ENCODE data around the gene KRTAP4-4. TPM values are rescaled to one million over a fixed set of nuclear protein-coding genes. Genes with fewer than 3 reads are reported as not detected.
"Not testable (repeated sequence)": the region's sequence is repeated elsewhere in the genome, so short reads cannot be mapped to it uniquely, and the experiment has no call there.

The KRTAP4-4 gene
- total RNA-seq (2014; rRNA removed; shearing (Covaris generic)) = not detected in 2 replicates

- Histone ChIP-seq H3K4me3 (ENCODE audit: insufficient read depth, low read depth, low read length) (no peak within 1 kb of the TSS), H3K36me3 (replicated peaks; ENCODE audit: control insufficient read depth, insufficient read depth, low read length) (no peaks in the 10 kb centered on the region), H3K27me3 (ENCODE audit: control insufficient read depth, insufficient read depth, low read length) (no peaks in the 10 kb centered on the region)
- DNase-seq = no peak
These were observed at the start of gene KRTAP4-4 for GRCh38 chr17:41160648-41161047. Gene KRTAP4-4 (minus strand): TSS chr17:41160748. CDS start chr17:41160691, 57 bp downstream.

- H3K4me3 ChIP-seq (ENCODE audit: insufficient read depth, low read depth, low read length) = no peak overlapping the region
- H3K36me3 ChIP-seq (replicated peaks; ENCODE audit: control insufficient read depth, insufficient read depth, low read length) = no peaks in the 10 kb centered on the region
- DNase-seq = no peak
- no peaks in the 10 kb centered on the region for H3K27me3 ChIP-seq (ENCODE audit: control insufficient read depth, insufficient read depth, low read length)
These were observed 39.0 kb upstream of the KRTAP4-4 start for GRCh38 chr17:41199421-41200078.

GRCh38 chr17:41196068-41196467 is 35.5 kb upstream of the KRTAP4-4 start:
- Histone ChIP-seq H3K27me3 (ENCODE audit: control insufficient read depth, insufficient read depth, low read length) (no peaks in the 10 kb centered on the region), H3K36me3 (replicated peaks; ENCODE audit: control insufficient read depth, insufficient read depth, low read length) (no peaks in the 10 kb centered on the region), H3K4me3 (ENCODE audit: insufficient read depth, low read depth, low read length) (no peak overlapping the region)
- DNase-seq = no peak

GRCh38 chr17:41190328-41190727 is 29.8 kb upstream of the KRTAP4-4 start:
- H3K27me3 ChIP-seq (ENCODE audit: control insufficient read depth, insufficient read depth, low read length) = no peaks in the 10 kb centered on the region
- H3K36me3 ChIP-seq (replicated peaks; ENCODE audit: control insufficient read depth, insufficient read depth, low read length) = no peaks in the 10 kb centered on the region
- no peak overlapping the region for H3K4me3 ChIP-seq (ENCODE audit: insufficient read depth, low read depth, low read length)
- no peak for DNase-seq

- H3K4me3 ChIP-seq (ENCODE audit: insufficient read depth, low read depth, low read length); H3K27me3 ChIP-seq (ENCODE audit: control insufficient read depth, insufficient read depth, low read length); H3K36me3 ChIP-seq (replicated peaks; ENCODE audit: control insufficient read depth, insufficient read depth, low read length); DNase-seq: not testable (repeated sequence)
These were observed 29.3 kb upstream of the KRTAP4-4 start, which contains the start of gene KRTAP9-1 for GRCh38 chr17:41189837-41190318. Gene KRTAP9-1 (plus strand): TSS chr17:41189887. CDS start chr17:41189887, 0 bp downstream.

GRCh38 chr17:41186872-41187271 is 26.3 kb upstream of the KRTAP4-4 start:
- Histone ChIP-seq H3K36me3 (replicated peaks; ENCODE audit: control insufficient read depth, insufficient read depth, low read length) (no peaks in the 10 kb centered on the region), H3K4me3 (ENCODE audit: insufficient read depth, low read depth, low read length) (no peak overlapping the region), H3K27me3 (ENCODE audit: control insufficient read depth, insufficient read depth, low read length) (no peaks in the 10 kb centered on the region)
- DNase-seq = no peak

- no peaks in the 10 kb centered on the region for H3K27me3 ChIP-seq (ENCODE audit: control insufficient read depth, insufficient read depth, low read length)
- H3K4me3 ChIP-seq (ENCODE audit: insufficient read depth, low read depth, low read length) = no peak overlapping the region
- H3K36me3 ChIP-seq (replicated peaks; ENCODE audit: control insufficient read depth, insufficient read depth, low read length) = no peaks in the 10 kb centered on the region
- DNase-seq = no peak
These were observed 24.5 kb upstream of the KRTAP4-4 start for GRCh38 chr17:41185001-41185400.

- H3K36me3 ChIP-seq (replicated peaks; ENCODE audit: control insufficient read depth, insufficient read depth, low read length) = no peaks in the 10 kb centered on the region
- H3K4me3 ChIP-seq (ENCODE audit: insufficient read depth, low read depth, low read length) = no peak within 1 kb of the TSS
- H3K27me3 ChIP-seq (ENCODE audit: control insufficient read depth, insufficient read depth, low read length) = no peaks in the 10 kb centered on the region
- no peak for DNase-seq
These were observed 24.0 kb upstream of the KRTAP4-4 start, which contains the start of gene KRTAP4-1 for GRCh38 chr17:41184480-41184961. Gene KRTAP4-1 (minus strand): TSS chr17:41184911. CDS start chr17:41184854, 57 bp downstream.

GRCh38 chr17:41178843-41179616 is 18.5 kb upstream of the KRTAP4-4 start:
- Histone ChIP-seq H3K36me3 (replicated peaks; ENCODE audit: control insufficient read depth, insufficient read depth, low read length) (no peaks in the 10 kb centered on the region), H3K27me3 (ENCODE audit: control insufficient read depth, insufficient read depth, low read length) (no peaks in the 10 kb centered on the region; the same call in 1 of the 2 replicates), H3K4me3 (ENCODE audit: insufficient read depth, low read depth, low read length) (no peak overlapping the region)
- no peak for DNase-seq

- no peak overlapping the region for H3K4me3 ChIP-seq (ENCODE audit: insufficient read depth, low read depth, low read length)
These were observed 17.8 kb upstream of the KRTAP4-4 start for GRCh38 chr17:41178341-41178740.

GRCh38 chr17:41177727-41178271 is 17.3 kb upstream of the KRTAP4-4 start, which contains the start of gene KRTAP4-2:
Gene KRTAP4-2 (minus strand): TSS chr17:41178221. CDS start chr17:41178164, 57 bp downstream.
- H3K4me3 ChIP-seq (ENCODE audit: insufficient read depth, low read depth, low read length) = no peak within 1 kb of the TSS
- H3K36me3 ChIP-seq (replicated peaks; ENCODE audit: control insufficient read depth, insufficient read depth, low read length) = no peaks in the 10 kb centered on the region
- H3K27me3 ChIP-seq (ENCODE audit: control insufficient read depth, insufficient read depth, low read length) = no peaks in the 10 kb centered on the region; the same call in 1 of the 2 replicates
- DNase-seq = no peak

More at GRCh38 chr17:41178341-41178740, 17.8 kb upstream of the KRTAP4-4 start:
- H3K27me3 ChIP-seq (ENCODE audit: control insufficient read depth, insufficient read depth, low read length) = no peaks in the 10 kb centered on the region; the same call in 1 of the 2 replicates
- no peaks in the 10 kb centered on the region for H3K36me3 ChIP-seq (replicated peaks; ENCODE audit: control insufficient read depth, insufficient read depth, low read length)
- no peak for DNase-seq

GRCh38 chr17:41176744-41177387 is 16.3 kb upstream of the KRTAP4-4 start:
- H3K36me3 ChIP-seq (replicated peaks; ENCODE audit: control insufficient read depth, insufficient read depth, low read length) = no peaks in the 10 kb centered on the region
- no peak for DNase-seq

GRCh38 chr17:41171886-41172285 is 11.3 kb upstream of the KRTAP4-4 start:
- Histone ChIP-seq H3K36me3 (replicated peaks; ENCODE audit: control insufficient read depth, insufficient read depth, low read length) (no peaks in the 10 kb centered on the region), H3K27me3 (ENCODE audit: control insufficient read depth, insufficient read depth, low read length) (no peaks in the 10 kb centered on the region; the same call in 1 of the 2 replicates), H3K4me3 (ENCODE audit: insufficient read depth, low read depth, low read length) (no peak overlapping the region)
- DNase-seq = no peak

More at GRCh38 chr17:41176744-41177387, 16.3 kb upstream of the KRTAP4-4 start:
- no peak overlapping the region for H3K4me3 ChIP-seq (ENCODE audit: insufficient read depth, low read depth, low read length)
- H3K27me3 ChIP-seq (ENCODE audit: control insufficient read depth, insufficient read depth, low read length) = no peaks in the 10 kb centered on the region; the same call in 1 of the 2 replicates

GRCh38 chr17:41168121-41168520 is 7.6 kb upstream of the KRTAP4-4 start, which contains the start of gene KRTAP4-3:
Gene KRTAP4-3 (minus strand): TSS chr17:41168221. CDS start chr17:41168172, 49 bp downstream.
- no peak within 1 kb of the TSS for H3K4me3 ChIP-seq (ENCODE audit: insufficient read depth, low read depth, low read length)
- H3K36me3 ChIP-seq (replicated peaks; ENCODE audit: control insufficient read depth, insufficient read depth, low read length) = no peaks in the 10 kb centered on the region
- H3K27me3 ChIP-seq (ENCODE audit: control insufficient read depth, insufficient read depth, low read length) = no peaks in the 10 kb centered on the region
- DNase-seq = no peak

Measured in H7 (cell line).